ENCODE results near the gene ISG20L2. TPM values are rescaled to one million over a fixed set of nuclear protein-coding genes. Genes with fewer than 3 reads are reported as not detected.

The ISG20L2 gene
- total RNA-seq, 1 donor from 2014 or later: 23.7 TPM

DNA sequence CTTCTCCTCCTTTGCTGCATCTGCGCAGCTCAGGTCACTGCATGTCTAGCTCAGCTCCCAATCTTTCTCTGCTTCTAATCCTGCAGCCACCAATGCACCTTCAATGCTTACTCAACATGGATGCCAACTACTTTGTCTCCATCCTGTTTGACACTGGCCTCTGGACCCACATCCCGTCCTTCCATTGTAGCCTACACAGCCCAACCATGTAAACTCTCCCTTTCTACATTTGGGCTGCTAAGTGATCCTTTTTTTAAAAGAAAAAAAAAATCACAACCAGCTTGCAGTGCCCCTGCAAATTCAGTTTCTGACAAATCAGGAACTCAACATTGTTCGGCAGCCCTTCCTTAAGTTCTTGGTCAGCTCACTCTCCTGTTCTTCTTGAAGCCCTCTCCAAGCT lies 13.7 kb downstream of the ISG20L2 start:
- H3K4me3 Mint-ChIP-seq (ENCODE audit: unreplicated experiment): no peak overlapping the region

GRCh38 chr1:156712626-156713025 lies 15.9 kb downstream of the ISG20L2 start:
- peak overlapping the region; percentile 36 for H3K27ac Mint-ChIP-seq (ENCODE audit: unreplicated experiment)
- no peak for TF ChIP-seq CTCF (IDR thresholded peaks at IDR 0.05)
- no peak for DNase-seq (ENCODE audit: low spot score)
- H3K27me3 Mint-ChIP-seq (ENCODE audit: low read depth): no peaks in the 10 kb centered on the region
- H3K4me1 Mint-ChIP-seq (ENCODE audit: low read depth): peaks cover 58% of the 10 kb centered on the region
- H3K36me3 Mint-ChIP-seq (ENCODE audit: low read depth): peaks cover 2% of the 10 kb centered on the region
- no peaks in the 10 kb centered on the region for H3K9me3 Mint-ChIP-seq (ENCODE audit: low read depth)
- H3K4me3 Mint-ChIP-seq (ENCODE audit: unreplicated experiment): no peak overlapping the region

More for the DNA sequence above, 13.7 kb downstream of the ISG20L2 start:
- no peaks in the 10 kb centered on the region for H3K9me3 Mint-ChIP-seq (ENCODE audit: low read depth)
- TF ChIP-seq CTCF (IDR thresholded peaks at IDR 0.05): no peak
- H3K27me3 Mint-ChIP-seq (ENCODE audit: low read depth): no peaks in the 10 kb centered on the region
- H3K36me3 Mint-ChIP-seq (ENCODE audit: low read depth): peaks cover 2% of the 10 kb centered on the region
- no peak for DNase-seq (ENCODE audit: low spot score)
- H3K27ac Mint-ChIP-seq (ENCODE audit: unreplicated experiment): no peak overlapping the region
- H3K4me1 Mint-ChIP-seq (ENCODE audit: low read depth): peaks cover 36% of the 10 kb centered on the region

DNA sequence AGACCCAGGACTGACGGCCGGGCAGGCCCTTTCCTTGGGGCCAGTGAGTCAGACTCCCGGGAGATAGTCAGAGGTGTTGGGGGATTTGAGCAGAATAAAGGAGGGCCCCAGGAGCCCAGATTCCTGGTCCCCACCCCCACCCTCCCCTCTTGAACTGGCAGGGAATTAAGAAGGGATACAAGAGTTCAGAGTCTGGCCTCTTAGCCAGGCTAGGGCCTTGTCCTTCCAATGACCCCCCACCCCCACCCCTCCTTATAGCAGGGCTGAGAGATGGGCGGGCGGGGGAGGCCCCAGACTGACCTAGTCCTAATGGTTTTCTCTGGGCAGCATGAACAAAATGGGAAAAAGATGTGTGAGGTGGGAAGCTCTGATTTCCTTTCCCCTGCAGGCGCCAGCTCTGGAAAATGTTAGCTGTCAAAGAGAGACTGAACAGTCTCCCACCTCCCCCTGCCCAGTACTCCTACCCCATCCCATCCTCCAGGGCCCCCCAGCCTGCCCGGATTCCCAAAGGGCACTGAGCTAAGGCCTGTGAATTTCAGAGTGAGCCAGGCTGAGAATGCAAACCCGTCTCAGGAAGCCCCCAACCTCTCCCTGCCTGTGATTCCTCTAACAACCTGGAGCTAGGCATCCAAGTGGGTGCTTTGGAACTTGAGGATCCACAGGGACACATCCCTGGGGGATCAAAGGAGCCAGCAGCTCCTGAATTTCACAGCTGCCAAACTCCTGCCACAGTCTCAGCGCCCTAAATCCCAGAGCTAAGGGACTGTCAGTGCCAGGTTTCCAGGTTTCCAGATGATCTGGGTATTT lies 17.4 kb downstream of the ISG20L2 start:
- no peaks in the 10 kb centered on the region for H3K9me3 Mint-ChIP-seq (ENCODE audit: low read depth)
- DNase-seq (ENCODE audit: low spot score): no peak
- H3K4me3 Mint-ChIP-seq (ENCODE audit: unreplicated experiment): no peak overlapping the region
- H3K4me1 Mint-ChIP-seq (ENCODE audit: low read depth): peaks cover 71% of the 10 kb centered on the region
- peak overlapping the region; percentile 79 for H3K27ac Mint-ChIP-seq (ENCODE audit: unreplicated experiment)
- H3K27me3 Mint-ChIP-seq (ENCODE audit: low read depth): no peaks in the 10 kb centered on the region
- no peak for TF ChIP-seq CTCF (IDR thresholded peaks at IDR 0.05)
- H3K36me3 Mint-ChIP-seq (ENCODE audit: low read depth): no peaks in the 10 kb centered on the region

DNA sequence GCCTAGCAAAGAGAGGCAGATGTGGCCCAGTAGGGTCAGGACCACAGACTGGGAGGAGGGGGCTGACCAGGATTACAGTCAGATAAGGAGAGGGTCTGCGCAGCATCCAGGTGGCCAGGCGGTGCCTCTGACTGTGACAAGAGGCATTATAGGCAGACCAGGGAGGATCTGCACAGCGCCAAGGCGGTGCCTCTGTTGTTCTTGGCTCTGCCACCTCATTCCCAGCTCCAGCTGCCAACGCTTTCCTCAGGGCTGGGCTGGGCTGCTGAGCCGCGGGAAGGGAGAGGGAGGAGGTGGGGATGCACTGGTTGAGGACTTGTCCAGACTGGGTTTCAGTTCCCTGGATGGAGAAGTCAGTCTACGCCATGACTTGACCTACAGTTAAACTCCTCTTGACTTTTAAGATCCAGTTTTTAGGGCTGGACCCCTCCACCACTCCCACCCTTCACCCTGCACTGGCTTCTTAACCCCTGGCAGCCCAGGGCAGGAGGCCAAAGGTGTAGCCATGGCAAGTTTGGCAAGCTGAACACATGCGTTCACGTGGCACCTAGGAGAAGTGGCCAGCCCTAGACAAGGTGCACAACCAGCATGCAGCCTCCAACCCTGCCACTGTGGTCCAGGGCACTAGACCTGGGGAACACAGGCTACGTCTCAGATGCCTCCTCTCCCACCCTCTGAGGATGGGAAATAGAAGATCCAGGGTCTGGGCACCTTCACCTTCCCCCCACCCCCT lies 18.6 kb downstream of the ISG20L2 start:
- H3K4me1 Mint-ChIP-seq (ENCODE audit: low read depth): peaks cover 80% of the 10 kb centered on the region
- H3K27ac Mint-ChIP-seq (ENCODE audit: unreplicated experiment): peak overlapping the region; percentile 62
- peak; percentile 95 for DNase-seq (ENCODE audit: low spot score)

More for the DNA sequence above, 18.6 kb downstream of the ISG20L2 start:
- Mint-ChIP-seq H3K4me3 (ENCODE audit: unreplicated experiment) (no peak overlapping the region), H3K27me3 (ENCODE audit: low read depth) (no peaks in the 10 kb centered on the region), H3K36me3 (ENCODE audit: low read depth) (no peaks in the 10 kb centered on the region), H3K9me3 (ENCODE audit: low read depth) (no peaks in the 10 kb centered on the region)
- TF ChIP-seq CTCF (IDR thresholded peaks at IDR 0.05): peak; percentile 22

All from chondrocyte (in vitro differentiated cells).